K562 (cell line): ENCODE data around the gene RAB7A. TPM values are rescaled to one million over a fixed set of nuclear protein-coding genes. Genes with fewer than 3 reads are reported as not detected.

Experiments
- ATAC-seq: fragments of 200-7000 bp; cut with Tn5 transposase; 3 replicates; pipeline ENCODE4 v1.9.1; 2020; ENCODE audit warnings: moderate library complexity
- BruUV-seq: library from RNA; stranded (reverse); fragments of 400-500 nt; replicated peaks from 2 replicates; lab custom pipeline; 2021; lab: Mats Ljungman, UMichigan
- CTCF ChIA-PET: fragments of 300-600 bp; formaldehyde crosslinking; extraction: SDS; loops from one replicate; lab custom pipeline; 2021; ENCODE audit warnings: low intra/inter-chr PET ratio; lab: Yijun Ruan, JAX
- POLR2A ChIA-PET: fragments of 300-600, 350-650 bp; sonication (Branson Sonifier 250); formaldehyde crosslinking; extraction: SDS; loops from one replicate; lab custom pipeline; 2021; ENCODE audit warnings: antibody characterized with exemption, inconsistent platforms; lab: Yijun Ruan, JAX
- DNase-seq, 4 experiments: peaks; one replicate each; pipeline versions ENCODE4 v3.0.0 to v3.0.0-alpha.2; 2011 to 2018; ENCODE audit warnings: low spot score in 3 of 4, mixed read lengths in 3 of 4; ENCODE audit errors: extremely low read depth in 1 of 4
- FAIRE-seq: peaks from 2 replicates; lab custom pipeline; 2011; peaks lifted over from hg19 to GRCh38; lab: Jason Lieb, UNC
- H2AFZ ChIP-seq: 2 replicates; pipeline ENCODE4 v1.6.0; 2011; ENCODE audit warnings: low read depth, low read length, control low read depth, inconsistent platforms
- H3K27ac ChIP-seq: fragments of 200-600 bp; 3 replicates; pipeline ENCODE4 v1.8.0; 2011; ENCODE audit warnings: low read depth, mild to moderate bottlenecking, control low read depth, inconsistent platforms, low read length, moderate library complexity, mixed read lengths; ENCODE audit errors: extremely low read depth
- H3K27me3 ChIP-seq, 2 experiments: fragments of 300-600 bp in 1 of 2; 2 replicates in 1 of 2; 3 replicates in 1 of 2; pipeline versions ENCODE4 v1.6.0 to v1.8.0; 2011; ENCODE audit warnings: inconsistent platforms in 2 of 2, low read length in 2 of 2, mild to moderate bottlenecking in 1 of 2, mixed read lengths in 1 of 2, moderate library complexity in 1 of 2; ENCODE audit not compliant: control insufficient read depth in 2 of 2, insufficient read depth in 2 of 2
- H3K36me3 ChIP-seq: fragments of 300-600 bp; 3 replicates; pipeline ENCODE4 v1.8.0; 2011; ENCODE audit warnings: mild to moderate bottlenecking, low read length, inconsistent platforms; ENCODE audit not compliant: control insufficient read depth, insufficient read depth
- H3K4me1 ChIP-seq, 2 experiments: fragments of 200-600 bp in 1 of 2; replicated peaks in 1 of 2; 2 replicates in 1 of 2; 3 replicates in 1 of 2; pipeline versions ENCODE4 v1.5.1 to v1.8.0; 2011; ENCODE audit warnings: inconsistent platforms in 2 of 2, low read length in 2 of 2, mild to moderate bottlenecking in 1 of 2, mixed read lengths in 1 of 2, moderate library complexity in 1 of 2; ENCODE audit not compliant: control insufficient read depth in 2 of 2, insufficient read depth in 2 of 2
- H3K4me2 ChIP-seq: 2 replicates; pipeline ENCODE4 v1.6.1; 2011; ENCODE audit warnings: low read length, control low read depth, inconsistent platforms, mixed read lengths; ENCODE audit not compliant: insufficient read depth
- H3K4me3 ChIP-seq: fragments of 200-600 bp; sonication (generic), shearing (Covaris generic); 2 replicates; pipeline ENCODE4 v1.5.1; 2016; ENCODE audit warnings: control low read depth, inconsistent platforms
- H3K79me2 ChIP-seq: fragments of 200-600 bp; 3 replicates; pipeline ENCODE4 v1.8.0; 2011; ENCODE audit warnings: low read length, inconsistent platforms; ENCODE audit not compliant: control insufficient read depth, insufficient read depth
- H3K9ac ChIP-seq, 2 experiments: 2 replicates each; pipeline versions ENCODE4 v1.6.0 to v1.6.1; 2011; ENCODE audit warnings: low read depth in 2 of 2, low read length in 2 of 2, control low read depth in 1 of 2, inconsistent platforms in 1 of 2, mild to moderate bottlenecking in 1 of 2, mixed read lengths in 1 of 2; ENCODE audit not compliant: insufficient read depth in 1 of 2
- H3K9me1 ChIP-seq: one replicate; pipeline ENCODE4 v1.6.0; 2011; ENCODE audit warnings: inconsistent platforms, mild to moderate bottlenecking, low read length, moderate library complexity; ENCODE audit not compliant: control insufficient read depth, insufficient read depth
- H3K9me3 ChIP-seq: replicated peaks from 2 replicates; pipeline ENCODE4 v1.5.1; 2011; ENCODE audit warnings: low read depth, low read length, inconsistent platforms; ENCODE audit not compliant: control insufficient read depth, insufficient read depth
- H4K20me1 ChIP-seq: replicated peaks from 2 replicates; pipeline ENCODE4 v1.6.1; 2011; ENCODE audit warnings: low read length, inconsistent platforms, mixed read lengths; ENCODE audit not compliant: control insufficient read depth, insufficient read depth
- CAMTA2 ChIP-seq: fragments of 250-450 bp; sonication (Bioruptor Pico); conservative IDR thresholded peaks from 2 replicates; pipeline ENCODE4 v1.5.1; 2022
- SP2 ChIP-seq: IDR thresholded peaks from 2 replicates; pipeline ENCODE4 v1.6.1; 2011; ENCODE audit warnings: mild to moderate bottlenecking, low read depth, low read length, moderate library complexity; ENCODE audit not compliant: poor library complexity, severe bottlenecking; ENCODE audit errors: extremely low read depth
- ZNF274 ChIP-seq: IDR thresholded peaks from 2 replicates; pipeline ENCODE4 v1.6.1; 2011; ENCODE audit warnings: low read depth, mild to moderate bottlenecking, low read length, moderate library complexity, borderline replicate concordance
- ZNF583 ChIP-seq: fragments of 250-450 bp; sonication (Bioruptor Pico); IDR thresholded peaks from 2 replicates; pipeline ENCODE4 v1.4.0; 2020
- WGBS: fragments of 100-300 bp; shearing (Covaris generic); methylation state at CpG from one replicate; pipeline ENCODE4 v1.1.6; 2016; ENCODE audit warnings: low coverage, mixed read lengths; ENCODE audit not compliant: insufficient coverage; ENCODE audit errors: missing lambda C conversion rate; 5-methylcytosine and 5-hydroxymethylcytosine counted together
- in situ Hi-C: fragments of 300-500 bp; cut with MboI; formaldehyde crosslinking; loops from 4 replicates; pipeline ENCODE4 v1.15.0; 2018; ENCODE audit warnings: inconsistent platforms, mixed read lengths
- intact Hi-C: fragments of 100-400 bp; cut with micrococcal nuclease; formaldehyde crosslinking; loops from 2 replicates; pipeline ENCODE4 v1.14.2; 2022
- polyA plus RNA-seq, 8 experiments: library from polyadenylated mRNA; depleted of rRNA in 4 of 8; stranded (reverse) in 5 of 8; unstranded in 3 of 8; fragments of >200 nt; fragmentation: Nextera tagmentation in 2 of 8; fragmentation: Illumina TruSeq in 1 of 8; extraction: Ambion mirVana in 2 of 8; extraction: Trizol in 1 of 8; gene quantifications; 2 replicates each; pipeline versions ENCODE4 v1.2.1 to v1.2.3, GENCODE V29; 2011 to 2014; ENCODE audit warnings: inconsistent platforms in 1 of 8, missing spikeins in 1 of 8
- total RNA-seq, 7 experiments: library from RNA; depleted of rRNA in 6 of 7; stranded (reverse); fragments of >200 nt in 6 of 7; fragmentation: Illumina TruSeq in 2 of 7; extraction: Trizol in 2 of 7; gene quantifications; 2 replicates each; pipeline versions ENCODE4 v1.2.1 to v1.2.3, GENCODE V29; 2011 to 2021; ENCODE audit warnings: low replicate concordance in 1 of 7

RAB7A gene
- total and polyA plus RNA-seq, 9 of the 15 experiments (the other 6 are each of a cell fraction or from before 2014, with no cell fraction given), result 30.9 to 204 (median 72.8) TPM

DNA sequence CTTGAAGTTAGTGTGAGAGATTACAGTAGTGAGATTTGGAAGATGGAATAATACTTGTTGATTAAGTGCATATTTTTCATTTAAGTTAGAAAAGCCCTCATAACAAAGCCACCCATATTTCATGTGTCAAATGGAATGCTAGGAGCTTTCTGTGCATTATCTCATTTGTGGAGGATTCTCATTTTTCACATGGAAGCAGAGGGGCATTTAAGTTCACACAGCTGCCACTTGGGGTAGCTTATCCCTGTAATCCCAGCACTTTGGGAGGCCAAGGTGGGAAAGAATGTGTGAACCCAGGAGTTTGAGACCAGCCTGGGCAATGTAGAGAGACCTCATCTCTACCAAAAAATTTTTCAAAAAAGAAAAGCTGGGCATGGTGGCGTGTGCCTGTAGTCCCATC lies 55.2 kb downstream of the RAB7A start:
- H3K9me3 ChIP-seq, result no peaks in the 10 kb centered on the region
- H4K20me1 ChIP-seq, result peaks cover 21% of the 10 kb centered on the region
- H3K27me3 ChIP-seq, result no peaks in the 10 kb centered on the region
- H3K4me2 ChIP-seq, result no peak overlapping the region
- no peak overlapping the region for H3K4me3 ChIP-seq
- DNase-seq, result no peak
- intact Hi-C loops, result no loop called here
- H3K9ac ChIP-seq, result no peak overlapping the region
- no peak for FAIRE-seq
- ChIA-PET CTCF (no interaction called here), POLR2A (no interaction called here)
- no peak for TF ChIP-seq ZNF583
- H3K9me1 ChIP-seq, result peaks cover 5% of the 10 kb centered on the region
- H3K27ac ChIP-seq, result no peak overlapping the region
- no TSS peak for BruUV-seq
- in situ Hi-C loops, result no loop called here
- no peak overlapping the region for H2AFZ ChIP-seq
- 0 out of 3 replicates have a peak, but pooled peaks cover under 1% of the 10 kb centered on the region for H3K36me3 ChIP-seq
- WGBS, result 80% methylated on average over 1 of the region's 1 CpG
- H3K79me2 ChIP-seq, result peaks cover 96% of the 10 kb centered on the region
- H3K4me1 ChIP-seq, result no peaks in the 10 kb centered on the region; a peak in 1 of 5 replicates
- no peak for ATAC-seq

DNA sequence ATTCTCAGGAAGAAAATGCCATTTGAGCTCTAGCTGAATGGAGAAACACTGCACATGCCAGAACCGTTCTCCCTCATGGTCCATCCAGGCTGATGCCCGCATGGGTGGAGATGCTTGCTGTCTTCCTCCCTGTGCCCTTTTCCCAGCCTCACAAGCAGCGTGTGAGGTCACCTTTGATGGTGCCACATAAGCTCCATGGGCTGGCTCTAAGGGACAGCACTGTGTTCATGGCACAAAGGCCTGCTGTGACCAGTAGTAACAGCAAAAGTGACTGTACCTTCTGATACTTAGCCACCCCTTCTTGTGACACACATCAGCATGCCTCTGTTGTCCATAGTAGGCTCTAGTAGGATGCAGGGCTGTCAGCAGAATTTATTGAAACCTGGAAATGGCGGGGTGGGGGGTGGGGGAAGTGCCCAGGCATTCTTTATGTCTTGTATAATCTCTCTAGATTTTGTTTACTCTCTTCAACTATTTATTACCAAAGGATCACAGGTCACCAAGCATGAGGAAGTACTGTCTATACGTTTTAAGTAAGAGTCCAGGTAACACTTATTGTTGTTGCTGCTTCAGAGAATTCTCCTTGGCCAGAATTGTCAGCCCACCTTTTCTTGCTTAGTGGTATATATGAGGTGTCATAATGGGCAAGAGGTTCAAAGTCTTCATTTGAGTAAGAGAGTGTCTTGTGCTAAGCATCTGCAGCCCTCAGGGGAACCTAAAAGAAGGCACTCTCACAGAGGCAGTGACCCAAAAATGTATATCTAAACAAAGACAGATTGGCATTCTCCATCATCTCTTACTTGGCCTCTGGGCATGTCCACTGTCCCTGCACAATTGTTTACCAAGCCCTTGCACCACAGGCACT lies 56.5 kb downstream of the RAB7A start:
- WGBS, result 63% methylated on average over 3 of the region's 5 CpGs
- BruUV-seq, result no TSS peak
- Histone ChIP-seq H3K4me3 (no peak overlapping the region), H3K79me2 (peaks cover 96% of the 10 kb centered on the region), H3K27me3 (no peaks in the 10 kb centered on the region), H3K9me3 (no peaks in the 10 kb centered on the region), H3K4me2 (no peak overlapping the region), H2AFZ (no peak overlapping the region), H3K36me3 (0 out of 3 replicates have a peak, but pooled peaks cover 4% of the 10 kb centered on the region), H4K20me1 (peaks cover 21% of the 10 kb centered on the region), H3K4me1 (peaks cover 0 to 3% of the 10 kb centered on the region in 2 experiments; a peak in 2 of 5 replicates), H3K9me1 (peaks cover 5% of the 10 kb centered on the region), H3K9ac (peak overlapping the region in 1 of 2 experiments; percentile 52; a peak in 1 of 4 replicates), H3K27ac (no peak overlapping the region; the same call in 2 of the 3 replicates)
- ChIA-PET CTCF (no interaction called here), POLR2A (no interaction called here)
- ATAC-seq, result no peak
- DNase-seq, result no peak
- in situ Hi-C loops (no loop called here), intact Hi-C loops (no loop called here)
- TF ChIP-seq CAMTA2 (no peak), ZNF274 (no peak), SP2 (no peak)
- FAIRE-seq, result no peak
